Sigmoid colon (tissue), 7 donors: Measurements from ENCODE around the gene EARS2. TPM values are rescaled to one million over a fixed set of nuclear protein-coding genes. Genes with fewer than 3 reads are reported as not detected.

Experiments
- DNase-seq: peaks from one replicate; pipeline ENCODE4 v3.0.0-alpha.2; 2019
- H3K27ac ChIP-seq, 4 donors: fragments of 200-600 bp; sonication (generic); one replicate each; pipeline ENCODE4 v1.5.1; 2016 to 2019; ENCODE audit warnings: mild to moderate bottlenecking in 1 of 4
- H3K27me3 ChIP-seq, 3 donors: fragments of 200-600 bp; sonication (generic); one replicate each; pipeline ENCODE4 v1.5.1; 2019; ENCODE audit warnings: mild to moderate bottlenecking in 1 of 3
- H3K36me3 ChIP-seq, 4 donors: fragments of 200-600 bp; sonication (generic); one replicate each; pipeline ENCODE4 v1.5.1; 2016 to 2019
- H3K4me1 ChIP-seq, 4 donors: fragments of 200-600 bp; sonication (generic); one replicate each; pipeline ENCODE4 v1.5.1; 2017 to 2019
- H3K4me3 ChIP-seq, 4 donors: fragments of 200-600 bp; sonication (generic); one replicate each; pipeline ENCODE4 v1.5.1; 2017 to 2019; ENCODE audit warnings: mild to moderate bottlenecking in 2 of 4, moderate library complexity in 1 of 4
- H3K9me3 ChIP-seq, 4 donors: fragments of 200-600 bp in 3 of 4; sonication (generic) in 3 of 4; one replicate each; pipeline versions ENCODE4 v1.5.1 to v1.6.1; 2013 to 2019
- CTCF ChIP-seq, 4 experiments: fragments of 450-650 bp in 3 of 4; fragments of 200-600 bp in 1 of 4; IDR thresholded peaks; one replicate each; pipeline ENCODE4 v1.5.1; 2016 to 2019; ENCODE audit warnings: antibody characterized with exemption in 4 of 4, mild to moderate bottlenecking in 3 of 4, moderate library complexity in 2 of 4
- EP300 ChIP-seq, 4 donors: sonication (generic); formaldehyde crosslinking; IDR thresholded peaks; one replicate each; pipeline ENCODE4 v1.6.1; 2017; ENCODE audit warnings: antibody characterized with exemption in 4 of 4
- POLR2A ChIP-seq, 2 donors: fragments of 450-650 bp; IDR thresholded peaks; one replicate each; pipeline ENCODE4 v1.6.1; 2016; ENCODE audit warnings: antibody characterized with exemption in 2 of 2, mild to moderate bottlenecking in 2 of 2, moderate library complexity in 2 of 2
- POLR2AphosphoS5 ChIP-seq, 4 donors: sonication (generic); formaldehyde crosslinking; IDR thresholded peaks; one replicate each; pipeline ENCODE4 v1.6.1; 2017; ENCODE audit warnings: antibody characterized with exemption in 4 of 4
- WGBS, 2 donors: extraction: QIAGEN DNeasy Blood & Tissue Kit; methylation state at CpG; one replicate each; pipeline ENCODE4 v1.1.7; 2013; 5-methylcytosine and 5-hydroxymethylcytosine counted together
- intact Hi-C: fragments of 100-400 bp; cut with DNase I; formaldehyde crosslinking; loops from one replicate; pipeline ENCODE4 v1.15.1; 2023
- polyA plus RNA-seq, 3 donors: library from polyadenylated mRNA; stranded (reverse); fragments of 200-250 nt; gene quantifications; one replicate each; pipeline ENCODE4 v1.2.3, GENCODE V29; 2013
- total RNA-seq, 4 donors: library from RNA; depleted of rRNA; stranded (reverse); fragments of >200 nt; gene quantifications; one replicate each; pipeline ENCODE4 v1.1.0, GENCODE V29; 2016
- donor health status: healthy with polysubstance abuse.
- donor health status: Bipolar disorder and iron deficiency.
- donor health status: healthy.

The EARS2 gene
- total and polyA plus RNA-seq, 7 donors = 6.6 to 19.4 (median 8.2) TPM

DNA sequence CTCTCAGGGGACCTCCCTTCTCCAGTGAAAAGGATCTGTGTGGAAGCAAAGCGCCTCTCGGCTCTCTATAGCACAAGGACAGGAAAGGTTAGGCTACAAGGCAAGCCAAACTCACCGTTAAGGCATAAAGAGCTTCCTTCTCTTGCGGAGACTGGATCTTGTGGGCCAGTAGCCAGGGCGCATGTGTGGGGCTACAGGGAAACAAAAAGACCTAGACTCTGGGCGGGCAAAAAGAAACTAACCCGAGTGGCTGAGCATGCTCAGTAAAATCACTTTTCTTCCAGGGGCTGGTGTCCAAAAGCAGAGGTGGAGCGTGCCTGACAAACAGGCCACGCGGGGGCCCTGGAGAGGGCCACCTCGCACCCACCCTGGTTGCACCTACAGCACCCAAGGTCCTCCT lies 63.0 kb downstream of the EARS2 start:
- Histone ChIP-seq H3K27me3 (no peaks in the 10 kb centered on the region), H3K36me3 (peaks cover 24 to 65% (median 41%) of the 10 kb centered on the region in 4 donors), H3K27ac (no peak overlapping the region), H3K4me3 (no peak overlapping the region), H3K4me1 (peaks cover 0 to 18% (median 5%) of the 10 kb centered on the region in 4 donors), H3K9me3 (no peaks in the 10 kb centered on the region)
- TF ChIP-seq CTCF (IDR thresholded peaks at IDR 0.05) (no peak), POLR2AphosphoS5 (IDR thresholded peaks at IDR 0.05) (no peak), EP300 (IDR thresholded peaks at IDR 0.05) (no peak), POLR2A (IDR thresholded peaks at IDR 0.05) (no peak)
- no peak for DNase-seq
- whole genome bisulfite sequencing, 2 donors = 93 to 95% methylated on average over 11 of the region's 11 CpGs
- intact Hi-C loops = no loop called here

GRCh38 chr16:23491490-23492391 lies 65.4 kb downstream of the EARS2 start:
- Histone ChIP-seq H3K9me3 (no peaks in the 10 kb centered on the region), H3K36me3 (peaks cover 45 to 90% (median 64%) of the 10 kb centered on the region in 4 donors), H3K4me1 (peaks cover 0 to 10% (median 0%) of the 10 kb centered on the region in 4 donors), H3K27me3 (no peaks in the 10 kb centered on the region), H3K4me3 (no peak overlapping the region), H3K27ac (no peak overlapping the region)
- DNase-seq = no peak
- intact Hi-C loops = no loop called here
- no peak for TF ChIP-seq EP300 (IDR thresholded peaks at IDR 0.05)
- no peak for TF ChIP-seq CTCF (IDR thresholded peaks at IDR 0.05)
- TF ChIP-seq POLR2AphosphoS5 (IDR thresholded peaks at IDR 0.05) = no peak
- no peak for TF ChIP-seq POLR2A (IDR thresholded peaks at IDR 0.05)
- 92 to 93% methylated on average over 14 of the region's 14 CpGs for WGBS, 2 donors

DNA sequence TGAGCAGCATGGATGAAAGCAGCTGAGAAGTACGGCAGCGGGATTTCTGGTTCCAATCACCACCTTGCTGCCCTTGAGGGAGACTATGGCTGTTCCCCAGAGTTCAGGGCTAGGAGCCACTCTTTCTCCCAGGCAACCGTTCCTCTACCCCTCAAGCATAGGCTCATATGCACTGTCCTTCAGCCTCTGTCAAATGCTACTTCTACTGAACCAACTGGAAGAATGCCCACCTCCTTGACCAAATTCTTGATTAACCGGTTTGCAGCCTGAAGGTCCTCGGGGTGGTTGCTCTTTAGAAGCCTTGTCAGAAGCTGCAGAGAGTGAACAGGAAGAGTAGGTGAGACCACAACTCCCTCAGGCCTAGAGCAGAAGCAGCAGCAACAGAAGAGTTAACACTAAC lies 70.7 kb downstream of the EARS2 start:
- TF ChIP-seq CTCF (IDR thresholded peaks at IDR 0.05) = no peak
- TF ChIP-seq POLR2A (IDR thresholded peaks at IDR 0.05) = no peak
- no peak for TF ChIP-seq POLR2AphosphoS5 (IDR thresholded peaks at IDR 0.05)
- TF ChIP-seq EP300 (IDR thresholded peaks at IDR 0.05) = no peak

DNA sequence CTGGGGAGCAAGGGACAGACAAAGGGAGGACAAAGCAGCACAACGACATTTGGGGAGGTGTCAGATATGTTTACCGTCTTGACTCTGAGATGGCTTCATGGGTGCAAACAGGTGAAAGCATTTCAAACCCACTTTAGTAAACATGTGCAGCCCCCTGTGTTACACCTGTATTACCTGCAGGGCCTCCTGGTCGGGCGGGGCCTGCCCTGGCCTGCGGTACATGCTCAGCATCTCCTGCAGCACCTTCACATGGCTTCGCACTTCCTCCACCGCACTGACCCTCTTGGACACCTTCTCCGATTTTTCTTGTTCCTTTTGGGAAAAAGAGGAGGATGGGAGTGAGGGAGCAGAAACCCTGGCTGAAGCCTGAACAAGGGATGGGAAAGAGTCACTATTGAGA lies 71.3 kb downstream of the EARS2 start:
- Histone ChIP-seq H3K4me3 (no peak overlapping the region), H3K27ac (no peak overlapping the region), H3K4me1 (no peaks in the 10 kb centered on the region), H3K27me3 (no peaks in the 10 kb centered on the region), H3K36me3 (peaks cover 58 to 99% (median 71%) of the 10 kb centered on the region in 4 donors), H3K9me3 (no peaks in the 10 kb centered on the region)
- intact Hi-C loops = no loop called here
- 96% methylated on average over 8 of the region's 8 CpGs for WGBS, 2 donors
- no peak for DNase-seq
- TF ChIP-seq POLR2AphosphoS5 (IDR thresholded peaks at IDR 0.05) (no peak), POLR2A (IDR thresholded peaks at IDR 0.05) (no peak), CTCF (IDR thresholded peaks at IDR 0.05) (no peak)

More for the DNA sequence above, 70.7 kb downstream of the EARS2 start:
- intact Hi-C loops = no loop called here
- Histone ChIP-seq H3K9me3 (no peaks in the 10 kb centered on the region), H3K4me1 (no peaks in the 10 kb centered on the region), H3K27ac (no peak overlapping the region), H3K36me3 (peaks cover 56 to 99% (median 68%) of the 10 kb centered on the region in 4 donors), H3K27me3 (no peaks in the 10 kb centered on the region), H3K4me3 (no peak overlapping the region)
- DNase-seq = no peak
- 91 to 92% methylated on average over 5 of the region's 5 CpGs for WGBS, 2 donors
